ENCODE data around the gene DDX6. TPM values are rescaled to one million over a fixed set of nuclear protein-coding genes. Genes with fewer than 3 reads are reported as not detected.
"Not testable (repeated sequence)": the region's sequence is repeated elsewhere in the genome, so short reads cannot be mapped to it uniquely, and the experiment has no call there.

DDX6 gene
- total RNA-seq, 4 donors from 2014 or later: 110 to 178 (median 142) TPM

- Histone ChIP-seq H3K36me3 (peaks cover 12 to 25% of the 10 kb centered on the region in 2 donors), H3K4me1 (peaks cover 40 to 42% of the 10 kb centered on the region in 2 donors), H3K27me3 (no peaks in the 10 kb centered on the region), H3K27ac (no peak overlapping the region), H3K4me3 (replicated peaks in 1 of 3) (no peak overlapping the region), H3K9me3 (no peaks in the 10 kb centered on the region)
- DNase-seq: no peak
- intact Hi-C loops (cut with DNase I): no loop called here
- 65 to 67% methylated on average over 3 of the region's 3 CpGs for WGBS, 2 donors
- TF ChIP-seq CTCF (IDR thresholded peaks at IDR 0.05) (no peak), POLR2A (IDR thresholded peaks at IDR 0.05) (no peak)
Observed at GRCh38 chr11:118768690-118769089, 22.3 kb downstream of the DDX6 start.

- no peaks in the 10 kb centered on the region for H3K9me3 ChIP-seq
- no peak for TF ChIP-seq POLR2A (IDR thresholded peaks at IDR 0.05)
- TF ChIP-seq CTCF (IDR thresholded peaks at IDR 0.05): no peak
- no peak for DNase-seq
- WGBS, 2 donors: 94 to 96% methylated on average over 4 of the region's 4 CpGs
- no peak overlapping the region for H3K4me3 ChIP-seq (replicated peaks in 1 of 3)
- H3K4me1 ChIP-seq: peaks cover 20 to 24% of the 10 kb centered on the region in 2 donors
- peaks cover 35 to 36% of the 10 kb centered on the region in 2 donors for H3K36me3 ChIP-seq
- H3K27me3 ChIP-seq: no peaks in the 10 kb centered on the region
- H3K27ac ChIP-seq: no peak overlapping the region
- intact Hi-C loops (cut with DNase I): no loop called here
Observed at GRCh38 chr11:118766035-118766434, 24.9 kb downstream of the DDX6 start.

- DNase-seq; H3K27ac ChIP-seq; intact Hi-C loops (cut with DNase I); H3K9me3 ChIP-seq; H3K4me3 ChIP-seq (replicated peaks in 1 of 3); H3K27me3 ChIP-seq: not testable (repeated sequence)
- Histone ChIP-seq H3K36me3 (peaks cover 43 to 44% of the 10 kb centered on the region in 2 donors), H3K4me1 (peaks cover 12 to 17% of the 10 kb centered on the region in 2 donors)
- WGBS, 2 donors: 97% methylated on average over 6 of the region's 6 CpGs
Observed at GRCh38 chr11:118765095-118765691, 25.8 kb downstream of the DDX6 start.

DNA sequence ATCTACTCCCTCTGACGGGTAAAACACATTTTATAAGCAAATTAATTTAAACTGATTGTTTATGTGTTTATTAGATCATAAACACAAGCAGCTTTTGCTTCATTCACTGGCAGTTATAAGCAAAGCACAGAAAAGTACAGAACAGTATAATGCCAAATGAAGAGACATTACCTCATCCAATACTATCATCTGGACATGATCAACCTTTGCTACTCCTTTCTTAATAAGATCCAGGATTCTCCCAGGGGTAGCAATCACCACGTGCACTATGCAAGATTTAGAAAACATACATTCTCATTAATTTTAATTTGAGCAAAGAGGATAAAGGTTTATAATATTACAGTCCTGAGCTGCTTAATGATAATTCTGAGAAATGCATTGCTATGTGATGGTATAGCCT is 27.9 kb downstream of the DDX6 start:
- H3K4me1 ChIP-seq: no peaks in the 10 kb centered on the region
- intact Hi-C loops (cut with DNase I): no loop called here
- H3K4me3 ChIP-seq (replicated peaks in 1 of 3): no peak overlapping the region
- no peaks in the 10 kb centered on the region for H3K9me3 ChIP-seq
- TF ChIP-seq CTCF (IDR thresholded peaks at IDR 0.05) (no peak), POLR2A (IDR thresholded peaks at IDR 0.05) (no peak)
- WGBS, 2 donors: 84 to 85% methylated on average over 2 of the region's 2 CpGs
- no peaks in the 10 kb centered on the region for H3K27me3 ChIP-seq
- no peak for DNase-seq
- H3K27ac ChIP-seq: no peak overlapping the region
- peaks cover 64% of the 10 kb centered on the region in 2 donors for H3K36me3 ChIP-seq

- intact Hi-C loops (cut with DNase I); DNase-seq; H3K27me3 ChIP-seq; H3K9me3 ChIP-seq; H3K4me1 ChIP-seq; H3K27ac ChIP-seq; H3K4me3 ChIP-seq (replicated peaks in 1 of 3): not testable (repeated sequence)
- H3K36me3 ChIP-seq: peaks cover 63 to 73% of the 10 kb centered on the region in 2 donors
- 92 to 94% methylated on average over 10 of the region's 10 CpGs for WGBS, 2 donors
Observed at GRCh38 chr11:118761981-118762380, 29.0 kb downstream of the DDX6 start.

DNA sequence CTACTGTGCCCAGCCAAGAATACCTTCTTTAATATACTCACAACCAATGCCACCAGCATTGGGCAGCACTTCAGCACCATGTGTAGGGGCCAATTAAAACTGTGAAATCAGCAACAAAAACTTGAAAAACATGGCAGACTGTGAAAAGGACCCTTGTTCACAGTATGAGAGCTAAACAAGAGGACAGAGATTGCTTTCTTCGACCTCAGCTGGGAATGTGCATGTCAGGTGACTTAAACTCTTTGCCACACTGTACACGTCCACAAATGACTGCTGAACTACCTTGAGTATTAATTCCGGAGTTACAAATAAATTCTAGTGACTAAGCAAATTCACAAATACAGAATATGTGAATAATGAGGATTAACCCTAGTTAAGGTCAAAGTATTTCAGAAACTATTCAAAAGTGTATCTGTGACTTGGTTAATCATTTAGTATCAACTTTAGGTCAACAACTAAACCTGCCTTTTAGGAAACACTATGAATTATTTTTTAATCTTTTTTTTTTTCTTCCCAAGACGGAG is 33.0 kb downstream of the DDX6 start:
- Histone ChIP-seq H3K9me3 (no peaks in the 10 kb centered on the region), H3K27me3 (no peaks in the 10 kb centered on the region), H3K4me1 (no peaks in the 10 kb centered on the region), H3K4me3 (replicated peaks in 1 of 3) (no peak overlapping the region), H3K36me3 (peaks cover 72 to 95% of the 10 kb centered on the region in 2 donors), H3K27ac (no peak overlapping the region)
- WGBS, 2 donors: 80 to 81% methylated on average over 4 of the region's 4 CpGs
- no peak for TF ChIP-seq CTCF (IDR thresholded peaks at IDR 0.05)
- no peak for TF ChIP-seq POLR2A (IDR thresholded peaks at IDR 0.05)
- no peak for DNase-seq
- intact Hi-C loops (cut with DNase I): no loop called here

Measured in thyroid gland (tissue), 4 donors.